ENCODE measurements around the gene C22orf15. TPM values are rescaled to one million over a fixed set of nuclear protein-coding genes. Genes with fewer than 3 reads are reported as not detected.

The C22orf15 gene
- 0.37 and 0.77 TPM in 2 replicates for total RNA-seq

GRCh38 chr22:23762842-23763578 is at the start of gene C22orf15:
Gene C22orf15 (plus strand): TSS chr22:23762990. CDS start chr22:23763307, 317 bp downstream.

GRCh38 chr22:23750714-23751440 is 11.9 kb upstream of the C22orf15 start, which contains the start of gene ZNF70:
Gene ZNF70 (minus strand): TSS chr22:23751112. CDS start chr22:23745140, 5,972 bp downstream.

GRCh38 chr22:23754220-23754919 is 8.4 kb upstream of the C22orf15 start, which contains the start of gene VPREB3:
Gene VPREB3 (minus strand): TSS chr22:23754425. CDS start chr22:23754363, 62 bp downstream.

GRCh38 chr22:23767673-23768548 is 5.1 kb downstream of the C22orf15 start, which contains the start of gene CHCHD10:
Gene CHCHD10 (minus strand): TSS chr22:23767972. CDS start chr22:23767874, 98 bp downstream.

GRCh38 chr22:23772649-23773473 is 10.1 kb downstream of the C22orf15 start, which contains the start of gene MMP11:
Gene MMP11 (plus strand): TSS chr22:23772849. CDS start chr22:23772871, 22 bp downstream.

DNA sequence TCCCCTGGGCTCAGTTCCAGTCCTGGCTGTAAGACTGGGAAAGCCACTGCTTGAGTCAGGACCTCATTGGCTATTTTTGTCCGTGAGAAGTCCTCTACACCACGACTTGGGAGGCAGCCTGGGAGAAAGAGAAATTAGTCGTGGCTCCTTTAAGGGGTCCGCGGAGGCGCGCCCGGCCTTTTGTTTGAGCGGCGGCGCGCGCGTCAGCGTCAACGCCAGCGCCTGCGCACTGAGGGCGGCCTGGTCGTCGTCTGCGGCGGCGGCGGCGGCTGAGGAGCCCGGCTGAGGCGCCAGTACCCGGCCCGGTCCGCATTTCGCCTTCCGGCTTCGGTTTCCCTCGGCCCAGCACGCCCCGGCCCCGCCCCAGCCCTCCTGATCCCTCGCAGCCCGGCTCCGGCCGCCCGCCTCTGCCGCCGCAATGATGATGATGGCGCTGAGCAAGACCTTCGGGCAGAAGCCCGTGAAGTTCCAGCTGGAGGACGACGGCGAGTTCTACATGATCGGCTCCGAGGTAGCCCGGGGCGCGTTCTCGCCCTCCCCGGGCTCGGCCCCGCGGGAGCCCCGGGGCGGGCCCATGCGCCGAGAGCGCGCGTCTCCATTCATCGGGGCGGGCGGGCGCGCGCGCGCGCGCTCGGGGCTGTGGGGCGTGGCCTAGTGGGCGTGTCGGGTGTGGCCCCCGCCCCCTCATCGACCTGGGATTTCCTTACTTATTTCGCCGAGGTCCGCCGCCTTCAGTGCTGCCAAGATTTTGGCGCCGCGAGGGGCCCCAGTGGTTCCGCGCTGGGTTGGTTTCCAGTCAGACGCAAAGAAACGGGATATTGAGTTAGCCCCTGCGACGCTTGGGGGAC is 24.2 kb downstream of the C22orf15 start, which contains the start of gene SMARCB1:
Gene SMARCB1, plus strand, starts transcription at position 215 of the 848 bp plus-strand sequence. Its CDS starts 204 bp downstream, at position 419.

Other genes starting within 250 kb of the C22orf15 start
- not detected in 2 replicates for gene IGLL1, start 182.7 kb upstream of the C22orf15 start, total RNA-seq
- gene DRICH1, start 130.7 kb upstream of the C22orf15 start, total RNA-seq, result 0.11 TPM in 1 of 2 replicates, not detected in the other
- under 0.01 TPM in 1 of 2 replicates, not detected in the other for gene RGL4, start 72.0 kb upstream of the C22orf15 start, total RNA-seq
- 3.0 and 4.7 TPM in 2 replicates for gene ZNF70, start 11.9 kb upstream of the C22orf15 start, total RNA-seq
- gene VPREB3, start 8.6 kb upstream of the C22orf15 start, total RNA-seq, result not detected in 2 replicates
- gene CHCHD10, start 5.0 kb downstream of the C22orf15 start, total RNA-seq, result 0.33 and 1.00 TPM in 2 replicates
- gene MMP11, start 9.9 kb downstream of the C22orf15 start, total RNA-seq, result 3.8 and 14.2 TPM in 2 replicates
- 25.5 and 25.7 TPM in 2 replicates for gene SMARCB1, start 24.0 kb downstream of the C22orf15 start, total RNA-seq
- gene DERL3, start 76.0 kb downstream of the C22orf15 start, total RNA-seq, result 0.44 and 2.0 TPM in 2 replicates
- gene SLC2A11, start 94.9 kb downstream of the C22orf15 start, total RNA-seq, result 6.8 and 17.0 TPM in 2 replicates
- 164 and 308 TPM in 2 replicates for gene MIF, start 131.4 kb downstream of the C22orf15 start, total RNA-seq
- gene GSTT2B, start 198.2 kb downstream of the C22orf15 start, total RNA-seq, result 4.5 and 8.1 TPM in 2 replicates
- gene DDTL, start 203.9 kb downstream of the C22orf15 start, total RNA-seq, result 0.44 and 0.87 TPM in 2 replicates
- gene DDT, start 211.5 kb downstream of the C22orf15 start, total RNA-seq, result 79.0 and 103 TPM in 2 replicates
- gene GSTT2, start 217.1 kb downstream of the C22orf15 start, total RNA-seq, result 1.00 and 1.1 TPM in 2 replicates
- gene GSTT4, start 242.5 kb downstream of the C22orf15 start, total RNA-seq, result not detected in 2 replicates
- gene CABIN1, start 248.3 kb downstream of the C22orf15 start, total RNA-seq, result 41.6 and 43.7 TPM in 2 replicates